OCI-LY7 (cell line): Measurements from ENCODE around the gene MRGPRX2. TPM values are rescaled to one million over a fixed set of nuclear protein-coding genes. Genes with fewer than 3 reads are reported as not detected.

Source experiments
- BruUV-seq: library from RNA; stranded (reverse); fragments of 400-500 nt; replicated peaks from 2 replicates; lab custom pipeline; 2021; lab: Mats Ljungman, UMichigan
- CTCF ChIA-PET: fragments of 300-600 bp; sonication (Branson Sonifier 250); formaldehyde crosslinking; loops from one replicate; lab custom pipeline; 2022; ENCODE audit warnings: antibody characterized with exemption; ENCODE audit not compliant: unreplicated experiment; lab: Charles Lee
- POLR2A ChIA-PET: fragments of 300-600 bp; sonication (Branson Sonifier 250); formaldehyde crosslinking; loops from one replicate; lab custom pipeline; 2022; ENCODE audit warnings: antibody characterized with exemption; lab: Charles Lee
- DNase-seq: peaks from one replicate; pipeline ENCODE4 v3.0.0-alpha.2; 2015; ENCODE audit warnings: low spot score
- H2AFZ ChIP-seq: fragments of 200-600 bp; sonication (generic), shearing (Covaris generic); 2 replicates; pipeline ENCODE4 v1.6.1; 2014; ENCODE audit warnings: mild to moderate bottlenecking, antibody characterized with exemption, low read length, moderate library complexity
- H3K27ac ChIP-seq: fragments of 200-600 bp; sonication (generic); 2 replicates; pipeline ENCODE4 v1.5.1; 2014; ENCODE audit warnings: mixed run types, low read depth, mild to moderate bottlenecking, moderate library complexity, low read length, inconsistent platforms; ENCODE audit not compliant: poor library complexity, severe bottlenecking
- H3K36me3 ChIP-seq: fragments of 200-600 bp; sonication (generic); 2 replicates; pipeline ENCODE4 v1.6.1; 2014; ENCODE audit warnings: mild to moderate bottlenecking, antibody characterized with exemption, low read length, moderate library complexity, mixed read lengths; ENCODE audit not compliant: insufficient read depth
- H3K4me1 ChIP-seq: fragments of 200-600 bp; sonication (generic); 2 replicates; pipeline ENCODE4 v1.5.1; 2014; ENCODE audit warnings: mild to moderate bottlenecking, low read length; ENCODE audit not compliant: insufficient read depth, poor library complexity, severe bottlenecking
- H3K4me2 ChIP-seq: fragments of 200-600 bp; sonication (generic); 2 replicates; pipeline ENCODE4 v1.6.1; 2014; ENCODE audit warnings: mild to moderate bottlenecking, low read length
- H3K4me3 ChIP-seq: fragments of 200-600 bp; sonication (generic); 2 replicates; pipeline ENCODE4 v1.5.1; 2014; ENCODE audit warnings: mild to moderate bottlenecking, low read depth, low read length; ENCODE audit not compliant: poor library complexity, severe bottlenecking
- H3K79me2 ChIP-seq: fragments of 200-600 bp; sonication (generic); 2 replicates; pipeline ENCODE4 v1.6.1; 2016; ENCODE audit warnings: low read depth, mild to moderate bottlenecking, low read length, moderate library complexity, mixed read lengths; ENCODE audit not compliant: insufficient read depth
- H3K9me2 ChIP-seq: fragments of 200-600 bp; sonication (generic); 2 replicates; pipeline ENCODE4 v1.6.1; 2016; ENCODE audit warnings: mild to moderate bottlenecking, low read length, mixed read lengths; ENCODE audit not compliant: insufficient read depth
- H3K9me3 ChIP-seq: fragments of 200-600 bp; sonication (generic); 2 replicates; pipeline ENCODE4 v1.6.1; 2014; ENCODE audit warnings: mild to moderate bottlenecking, mixed run types, low read length, mixed read lengths
- H4K20me1 ChIP-seq: fragments of 200-600 bp; sonication (generic); 2 replicates; pipeline ENCODE4 v1.6.1; 2014; ENCODE audit warnings: mild to moderate bottlenecking, antibody characterized with exemption, low read length, moderate library complexity, mixed read lengths; ENCODE audit not compliant: insufficient read depth
- EZH2phosphoT487 ChIP-seq: fragments of 200-600 bp; sonication (generic); IDR thresholded peaks from 2 replicates; pipeline ENCODE4 v1.6.1; 2018; ENCODE audit warnings: low read depth, borderline replicate concordance, mild to moderate bottlenecking, mixed run types, antibody characterized with exemption, low read length, moderate library complexity, mixed read lengths
- intact Hi-C: fragments of 100-400 bp; cut with micrococcal nuclease; formaldehyde crosslinking; loops from one replicate; pipeline ENCODE4 v1.10.0; 2022; ENCODE audit not compliant: unreplicated experiment
- total RNA-seq, 2 experiments: library from RNA; depleted of rRNA in 1 of 2; stranded (reverse); fragments of >200 nt in 1 of 2; shearing (Covaris generic) in 1 of 2; gene quantifications; 2 replicates each; pipeline ENCODE4 v1.2.3, GENCODE V29; 2014 to 2022
- TF ChIP-seq, protein P1 (sequence below): fragments of 200-600 bp; sonication (generic); conservative IDR thresholded peaks from 2 replicates; pipeline ENCODE4 v1.5.1; 2014; ENCODE audit warnings: mild to moderate bottlenecking, antibody characterized with exemption, low read length, moderate library complexity, mixed read lengths

Gene MRGPRX2
- total RNA-seq, 2 experiments from 2014 or later: not detected

DNA sequence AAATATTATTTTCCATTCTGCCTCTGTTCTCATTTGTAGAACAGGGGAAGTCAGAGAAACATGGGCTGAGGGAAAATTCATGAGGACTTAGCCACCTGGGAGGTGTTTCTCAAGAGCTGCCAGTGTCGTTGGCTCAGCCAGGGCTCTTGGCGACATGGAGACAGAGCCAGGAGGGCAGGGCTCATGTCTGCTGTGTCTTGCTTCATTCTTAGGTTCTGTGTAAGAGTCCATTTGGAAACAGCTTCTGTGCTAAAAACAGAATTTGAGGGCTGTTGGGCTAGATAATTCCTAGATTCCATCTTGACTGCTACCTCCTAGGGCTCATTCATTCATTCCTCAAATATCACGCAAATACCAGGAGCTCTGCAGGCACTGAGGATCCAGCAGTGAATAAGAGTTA lies 15.1 kb upstream of the MRGPRX2 start:
- no peaks in the 10 kb centered on the region for H3K36me3 ChIP-seq
- ChIA-PET CTCF (no interaction called here), POLR2A (interaction anchor here (0.6 kb wide), 1 partner anchor 54 kb away, joined by 4 read pairs; no protein-coding TSS in a partner anchor)
- H3K9me2 ChIP-seq: no peaks in the 10 kb centered on the region
- intact Hi-C loops: loop anchor here (5.0 kb wide), 1 partner anchor 182 kb away; no protein-coding TSS in a partner anchor
- no peak overlapping the region for H3K4me2 ChIP-seq
- H3K9me3 ChIP-seq: no peaks in the 10 kb centered on the region
- BruUV-seq: no TSS peak
- H2AFZ ChIP-seq: no peak overlapping the region
- no peak overlapping the region for H3K27ac ChIP-seq
- no peaks in the 10 kb centered on the region for H4K20me1 ChIP-seq
- no peaks in the 10 kb centered on the region for H3K4me1 ChIP-seq
- TF ChIP-seq, protein P1, sequence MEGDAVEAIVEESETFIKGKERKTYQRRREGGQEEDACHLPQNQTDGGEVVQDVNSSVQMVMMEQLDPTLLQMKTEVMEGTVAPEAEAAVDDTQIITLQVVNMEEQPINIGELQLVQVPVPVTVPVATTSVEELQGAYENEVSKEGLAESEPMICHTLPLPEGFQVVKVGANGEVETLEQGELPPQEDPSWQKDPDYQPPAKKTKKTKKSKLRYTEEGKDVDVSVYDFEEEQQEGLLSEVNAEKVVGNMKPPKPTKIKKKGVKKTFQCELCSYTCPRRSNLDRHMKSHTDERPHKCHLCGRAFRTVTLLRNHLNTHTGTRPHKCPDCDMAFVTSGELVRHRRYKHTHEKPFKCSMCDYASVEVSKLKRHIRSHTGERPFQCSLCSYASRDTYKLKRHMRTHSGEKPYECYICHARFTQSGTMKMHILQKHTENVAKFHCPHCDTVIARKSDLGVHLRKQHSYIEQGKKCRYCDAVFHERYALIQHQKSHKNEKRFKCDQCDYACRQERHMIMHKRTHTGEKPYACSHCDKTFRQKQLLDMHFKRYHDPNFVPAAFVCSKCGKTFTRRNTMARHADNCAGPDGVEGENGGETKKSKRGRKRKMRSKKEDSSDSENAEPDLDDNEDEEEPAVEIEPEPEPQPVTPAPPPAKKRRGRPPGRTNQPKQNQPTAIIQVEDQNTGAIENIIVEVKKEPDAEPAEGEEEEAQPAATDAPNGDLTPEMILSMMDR: no peak
- no peak for TF ChIP-seq EZH2phosphoT487
- no peak overlapping the region for H3K4me3 ChIP-seq
- H3K79me2 ChIP-seq: no peaks in the 10 kb centered on the region
- DNase-seq: no peak

DNA sequence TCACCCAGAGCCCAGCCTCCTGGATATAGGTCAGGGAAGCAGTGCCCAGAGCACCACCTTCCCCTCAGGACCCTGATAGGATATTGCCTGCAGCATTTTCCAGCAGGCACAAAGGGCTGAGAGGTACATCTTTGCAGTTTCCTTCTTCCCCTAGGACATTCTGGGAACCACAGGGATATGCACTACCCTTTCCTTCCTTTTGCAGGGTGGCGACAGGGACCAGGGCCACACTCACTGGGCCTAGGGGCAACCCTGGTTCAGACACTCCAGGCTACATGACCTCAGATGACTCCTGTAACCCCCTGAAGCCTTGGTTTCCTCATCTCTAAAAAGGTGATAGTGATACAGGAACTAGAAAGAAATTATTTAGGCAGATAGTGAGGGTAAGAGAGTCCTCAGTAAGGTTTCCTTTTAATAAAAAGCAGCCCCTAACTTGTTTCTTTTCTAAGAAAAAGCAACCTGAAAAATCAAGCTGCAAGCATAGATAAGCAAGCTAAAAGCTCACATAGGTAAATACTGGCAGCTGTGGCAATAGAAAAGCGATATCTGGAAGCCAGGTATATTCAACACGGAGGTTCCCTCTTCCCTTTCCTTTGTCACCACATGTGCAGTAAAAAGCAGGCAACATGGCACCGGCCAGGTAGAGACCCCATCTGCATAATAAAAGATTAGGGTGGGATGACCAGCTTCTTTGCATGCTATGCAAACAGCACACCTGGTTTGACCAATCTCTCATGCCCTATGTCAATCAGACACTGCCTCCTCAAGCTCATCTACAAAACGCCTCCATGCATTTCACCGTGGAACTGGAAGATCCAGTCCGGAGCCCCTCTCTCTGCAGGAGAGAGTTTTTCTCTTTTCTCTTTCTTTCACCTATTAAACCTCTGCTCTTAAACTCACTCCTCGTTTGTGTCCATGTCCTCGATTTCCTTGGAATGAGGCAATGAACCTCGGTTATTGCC lies 13.2 kb upstream of the MRGPRX2 start:
- no peak overlapping the region for H2AFZ ChIP-seq
- H3K4me1 ChIP-seq: no peaks in the 10 kb centered on the region
- TF ChIP-seq EZH2phosphoT487: no peak
- TF ChIP-seq, protein P1: no peak
- no peak for DNase-seq
- intact Hi-C loops: no loop called here
- no peaks in the 10 kb centered on the region for H3K79me2 ChIP-seq
- H3K36me3 ChIP-seq: no peaks in the 10 kb centered on the region
- no peak overlapping the region for H3K4me3 ChIP-seq
- no peaks in the 10 kb centered on the region for H4K20me1 ChIP-seq
- ChIA-PET POLR2A (no interaction called here), CTCF (no interaction called here)
- H3K9me2 ChIP-seq: no peaks in the 10 kb centered on the region
- H3K27ac ChIP-seq: no peak overlapping the region
- peaks cover 8% of the 10 kb centered on the region; the same call in 1 of the 2 replicates for H3K9me3 ChIP-seq
- no TSS peak for BruUV-seq
- no peak overlapping the region for H3K4me2 ChIP-seq

DNA sequence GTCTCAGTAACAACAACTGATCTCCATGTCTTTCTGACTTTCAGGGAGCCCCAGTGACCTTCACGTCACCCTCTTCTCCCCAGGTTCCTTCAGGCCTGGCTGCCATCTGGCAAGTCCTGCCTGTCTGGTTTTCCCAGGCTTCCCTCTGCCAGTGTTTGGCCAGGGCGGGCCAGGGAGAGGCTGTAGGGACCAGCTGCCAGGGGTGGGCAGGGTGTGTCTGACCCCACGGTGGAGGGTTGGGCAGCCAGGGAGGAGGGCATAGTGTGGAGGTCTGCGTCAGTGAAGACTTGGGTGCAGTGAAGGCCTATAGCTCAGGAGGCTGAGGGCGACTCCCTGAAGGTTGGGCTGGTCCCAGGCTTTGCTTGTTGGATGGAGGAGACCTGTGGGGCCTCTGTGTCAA lies 11.9 kb upstream of the MRGPRX2 start:
- no peaks in the 10 kb centered on the region for H4K20me1 ChIP-seq
- H3K79me2 ChIP-seq: no peaks in the 10 kb centered on the region
- H3K4me1 ChIP-seq: no peaks in the 10 kb centered on the region
- H3K9me3 ChIP-seq: peaks cover 8% of the 10 kb centered on the region; the same call in 1 of the 2 replicates
- ChIA-PET POLR2A (no interaction called here), CTCF (no interaction called here)
- no peak overlapping the region for H3K4me2 ChIP-seq
- TF ChIP-seq, protein P1: no peak
- TF ChIP-seq EZH2phosphoT487: no peak
- H3K9me2 ChIP-seq: no peaks in the 10 kb centered on the region
- H3K4me3 ChIP-seq: no peak overlapping the region
- H3K36me3 ChIP-seq: no peaks in the 10 kb centered on the region
- H3K27ac ChIP-seq: no peak overlapping the region
- no TSS peak for BruUV-seq
- no peak overlapping the region for H2AFZ ChIP-seq
- no peak for DNase-seq
- intact Hi-C loops: no loop called here
